Measurements from ENCODE around the gene CTNNBL1.
"Not testable (repeated sequence)": the region's sequence is repeated elsewhere in the genome, so short reads cannot be mapped to it uniquely, and the experiment has no call there.

The CTNNBL1 gene

DNA sequence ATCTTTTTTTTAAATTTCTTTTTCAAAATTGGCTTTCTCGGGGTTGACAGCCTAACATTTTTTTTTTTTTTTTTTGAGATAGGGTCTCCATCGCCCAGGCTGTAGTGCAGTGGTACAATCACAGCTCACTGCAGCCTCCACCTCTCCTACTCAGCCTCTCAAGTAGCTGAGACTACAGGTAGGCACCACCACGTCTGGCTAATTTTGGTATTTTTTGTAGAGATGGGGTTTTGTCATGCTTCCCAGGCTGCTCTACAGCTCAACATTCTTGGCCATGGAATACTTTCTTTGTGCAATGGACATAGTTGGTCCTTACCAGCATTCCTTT, 6.4 kb upstream of the CTNNBL1 start:
- no peaks in the 10 kb centered on the region for H3K9me3 Mint-ChIP-seq
- no peaks in the 10 kb centered on the region for H3K4me1 Mint-ChIP-seq (ENCODE audit: low read depth in 2 of 2)
- ATAC-seq (replicated peaks) (no peak), DNase-seq (no peak)
- no peaks in the 10 kb centered on the region for H3K36me3 Mint-ChIP-seq (ENCODE audit: insufficient read depth)
- no peak overlapping the region for H3K4me3 Mint-ChIP-seq
- no peak overlapping the region for H3K27ac Mint-ChIP-seq
- peaks cover 24 to 48% of the 10 kb centered on the region in 2 donors for H3K27me3 Mint-ChIP-seq

DNA sequence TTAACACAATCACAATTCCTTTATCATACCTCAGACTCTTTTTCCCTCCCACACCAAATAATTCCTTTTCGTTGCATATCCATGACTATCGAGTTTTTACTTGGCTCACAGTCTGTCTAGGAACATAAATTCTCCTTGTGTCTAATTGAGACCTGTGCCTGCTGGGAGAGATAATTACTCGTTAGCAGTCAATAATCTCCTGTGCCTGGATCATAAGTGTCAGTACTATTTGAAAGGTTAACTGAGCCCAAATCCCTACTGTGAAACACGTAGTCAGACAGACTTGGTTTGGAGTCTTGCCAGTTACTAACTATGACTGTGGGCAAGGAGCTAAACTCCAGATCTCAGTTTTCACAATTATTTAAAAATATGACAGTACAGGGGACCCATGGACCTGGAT, 5.7 kb upstream of the CTNNBL1 start:
- Mint-ChIP-seq H3K27me3 (peaks cover 24 to 44% of the 10 kb centered on the region in 2 donors), H3K9me3 (no peaks in the 10 kb centered on the region), H3K4me1 (ENCODE audit: low read depth in 2 of 2) (no peaks in the 10 kb centered on the region), H3K4me3 (no peak overlapping the region), H3K36me3 (ENCODE audit: insufficient read depth) (no peaks in the 10 kb centered on the region), H3K27ac (no peak overlapping the region)
- no peak for DNase-seq
- no peak for ATAC-seq (replicated peaks)

DNA sequence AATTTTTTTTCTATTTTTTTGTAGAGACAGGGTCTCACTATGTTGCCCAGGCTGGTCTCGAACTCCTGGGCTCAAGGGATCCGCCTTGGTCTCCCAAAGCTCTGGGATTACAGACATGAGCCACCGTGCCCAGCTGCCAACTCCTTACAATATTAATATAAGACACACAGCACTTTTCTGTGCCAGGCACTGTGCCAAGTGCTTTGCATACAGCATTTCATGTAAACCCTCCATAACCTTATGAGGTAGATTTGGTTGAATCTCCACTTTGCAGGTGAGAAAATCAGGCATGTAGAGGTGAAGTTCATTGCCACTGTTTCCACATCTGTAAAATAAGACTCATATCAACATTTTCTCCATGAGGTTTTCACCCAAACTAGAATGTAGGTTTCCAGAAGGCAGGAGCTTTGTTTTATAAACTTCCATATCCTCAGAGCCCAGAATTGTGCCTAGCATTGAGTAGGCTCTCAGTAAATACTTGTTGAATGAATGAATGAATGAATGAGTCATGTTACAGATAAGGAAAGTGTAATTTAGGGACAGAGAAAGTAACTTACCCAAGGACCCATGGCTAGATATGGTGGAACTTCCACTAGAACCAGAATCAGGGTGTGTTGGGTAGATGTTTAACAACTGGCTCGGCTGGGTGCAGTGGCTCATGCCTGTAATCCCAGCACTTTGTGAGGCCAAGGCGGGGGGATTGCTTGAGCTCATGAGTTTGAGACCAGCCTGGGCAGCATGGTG, 3.0 kb upstream of the CTNNBL1 start:
- ATAC-seq (replicated peaks) (no peak), DNase-seq (no peak)
- Mint-ChIP-seq H3K27me3 (peaks cover 17 to 32% of the 10 kb centered on the region in 2 donors), H3K27ac (no peak overlapping the region), H3K4me3 (no peak overlapping the region), H3K36me3 (ENCODE audit: insufficient read depth) (peaks cover 13% of the 10 kb centered on the region), H3K9me3 (no peaks in the 10 kb centered on the region), H3K4me1 (ENCODE audit: low read depth in 2 of 2) (peaks cover 13 to 18% of the 10 kb centered on the region in 2 donors)

DNA sequence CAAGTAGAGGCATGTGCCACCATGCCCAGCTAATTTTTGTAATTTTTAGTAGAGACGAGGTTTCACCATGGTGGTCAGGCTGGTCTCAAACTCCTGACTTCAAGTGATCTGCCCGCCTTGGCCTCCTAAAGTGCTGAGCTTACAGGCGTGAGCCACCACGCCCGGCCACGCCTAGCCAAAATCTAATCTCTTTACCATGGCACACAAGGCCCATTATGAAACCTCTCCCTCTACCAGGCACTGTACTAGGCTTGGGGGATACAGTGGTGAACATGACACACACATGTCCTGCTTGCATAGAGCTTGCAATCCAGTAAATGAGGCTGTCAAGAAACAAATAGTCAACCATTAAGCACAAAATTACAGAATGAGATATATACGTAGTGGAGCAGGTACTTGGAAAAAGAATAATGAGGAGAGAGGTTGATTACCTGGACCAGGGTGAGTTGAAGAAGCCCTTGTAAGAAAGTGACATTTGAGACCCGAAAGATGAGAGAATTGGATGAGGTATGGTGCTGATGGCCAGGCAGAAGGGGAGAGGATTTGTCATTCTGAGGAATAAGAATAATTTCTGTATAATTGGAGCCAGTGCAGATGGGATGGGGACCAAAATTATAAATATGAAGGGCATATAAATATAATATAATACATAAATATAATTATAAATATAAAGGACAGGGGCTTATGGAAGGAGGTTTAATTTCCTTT, 1.2 kb upstream of the CTNNBL1 start:
- H3K27me3 Mint-ChIP-seq, result peaks cover 17 to 26% of the 10 kb centered on the region in 2 donors
- ATAC-seq (replicated peaks) (no peak), DNase-seq (no peak)
- H3K27ac Mint-ChIP-seq, result no peak overlapping the region
- H3K4me1 Mint-ChIP-seq (ENCODE audit: low read depth in 2 of 2), result peaks cover 20 to 28% of the 10 kb centered on the region in 2 donors
- H3K9me3 Mint-ChIP-seq, result no peaks in the 10 kb centered on the region
- H3K4me3 Mint-ChIP-seq, result peak overlapping the region; percentile 94 to 99
- peaks cover 13% of the 10 kb centered on the region for H3K36me3 Mint-ChIP-seq (ENCODE audit: insufficient read depth)

DNA sequence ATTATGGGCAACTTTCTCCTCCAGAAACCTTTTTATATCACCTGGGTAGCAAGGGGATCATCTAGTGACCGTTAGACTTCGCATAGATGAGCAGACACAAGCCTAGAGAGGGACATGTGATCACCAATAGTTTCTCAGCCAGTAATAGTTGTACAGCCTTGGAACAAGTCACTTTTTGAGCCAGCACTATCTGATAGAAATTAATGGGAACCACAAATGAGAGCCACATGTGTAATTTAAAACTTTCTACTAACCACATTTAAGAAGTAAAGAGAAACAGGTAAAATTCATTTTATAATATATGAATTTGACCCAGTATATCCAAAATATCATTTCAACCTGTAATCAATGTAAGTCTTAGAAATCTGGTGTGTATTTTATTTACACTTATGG, 592 bp upstream of the CTNNBL1 start:
- Mint-ChIP-seq H3K27ac (peak overlapping the region; percentile 94 to 98), H3K27me3 (peaks cover 17 to 26% of the 10 kb centered on the region in 2 donors), H3K36me3 (ENCODE audit: insufficient read depth) (peaks cover 13% of the 10 kb centered on the region), H3K9me3 (no peaks in the 10 kb centered on the region), H3K4me3 (peak overlapping the region; percentile 94 to 99), H3K4me1 (ENCODE audit: low read depth in 2 of 2) (peaks cover 20 to 28% of the 10 kb centered on the region in 2 donors)
- DNase-seq (no peak), ATAC-seq (replicated peaks) (no peak)

DNA sequence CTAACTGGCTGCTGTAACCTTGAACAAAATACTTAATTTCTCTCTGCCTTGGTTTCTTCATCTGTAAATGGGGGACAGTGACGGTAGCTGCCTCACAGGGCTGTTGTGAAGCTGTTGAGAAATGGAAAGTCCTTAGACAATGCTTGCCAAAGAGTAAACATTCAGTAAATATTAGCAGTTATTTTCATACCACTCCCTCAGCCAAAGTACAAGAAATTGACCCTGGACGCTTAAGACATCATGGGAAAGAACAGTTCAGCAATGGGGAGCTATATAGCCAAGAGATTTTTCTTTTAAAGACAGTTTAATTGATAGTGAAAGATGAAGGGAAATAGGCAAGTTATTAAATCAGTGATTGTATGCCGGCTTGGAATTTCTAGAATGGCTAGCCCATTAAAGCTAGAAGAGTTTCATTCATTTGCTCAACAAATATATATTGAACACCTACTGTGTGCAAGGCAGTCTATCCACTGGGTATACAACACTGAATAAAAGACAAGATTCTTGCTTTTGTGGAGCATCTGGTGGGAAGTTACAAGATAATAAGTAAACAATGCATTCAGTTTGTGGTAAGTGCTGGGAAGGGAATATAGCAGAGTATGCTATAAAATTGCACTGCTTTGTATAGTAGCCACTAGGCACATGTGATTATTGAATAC, 2.0 kb downstream of the CTNNBL1 start:
- Mint-ChIP-seq H3K4me3 (peak overlapping the region in 1 of 2 donors; percentile 15), H3K36me3 (ENCODE audit: insufficient read depth) (peaks cover 13% of the 10 kb centered on the region), H3K27ac (no peak overlapping the region), H3K9me3 (no peaks in the 10 kb centered on the region), H3K4me1 (ENCODE audit: low read depth in 2 of 2) (peaks cover 23 to 46% of the 10 kb centered on the region in 2 donors), H3K27me3 (peaks cover 5% of the 10 kb centered on the region in 2 donors)
- ATAC-seq (replicated peaks), result no peak
- no peak for DNase-seq

DNA sequence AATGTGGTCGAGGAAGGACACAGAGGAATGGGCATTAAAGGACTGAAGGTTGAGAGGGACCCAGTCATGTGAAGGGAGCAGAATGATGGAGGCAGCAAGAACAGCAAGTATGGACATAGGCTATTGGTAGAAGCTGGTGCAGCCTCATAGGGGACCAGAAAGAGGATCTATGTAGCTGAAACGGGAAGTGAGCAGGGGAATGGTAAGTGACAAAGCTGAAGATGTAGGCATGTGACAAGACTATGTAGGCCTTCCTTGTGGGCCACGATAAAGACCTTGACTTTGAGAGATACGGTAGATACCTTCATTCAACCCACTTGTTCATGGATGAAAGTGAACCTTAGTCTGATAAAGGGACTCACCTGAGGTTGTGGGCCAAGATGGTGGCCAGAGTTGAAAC, 3.5 kb downstream of the CTNNBL1 start:
- Mint-ChIP-seq H3K9me3 (no peaks in the 10 kb centered on the region), H3K27me3 (no peaks in the 10 kb centered on the region), H3K4me1 (ENCODE audit: low read depth in 2 of 2) (peaks cover 23 to 46% of the 10 kb centered on the region in 2 donors), H3K4me3 (no peak overlapping the region), H3K36me3 (ENCODE audit: insufficient read depth) (peaks cover 13% of the 10 kb centered on the region), H3K27ac (peak overlapping the region in 1 of 2 donors; percentile 19)
- ATAC-seq (replicated peaks) (no peak), DNase-seq (no peak)

DNA sequence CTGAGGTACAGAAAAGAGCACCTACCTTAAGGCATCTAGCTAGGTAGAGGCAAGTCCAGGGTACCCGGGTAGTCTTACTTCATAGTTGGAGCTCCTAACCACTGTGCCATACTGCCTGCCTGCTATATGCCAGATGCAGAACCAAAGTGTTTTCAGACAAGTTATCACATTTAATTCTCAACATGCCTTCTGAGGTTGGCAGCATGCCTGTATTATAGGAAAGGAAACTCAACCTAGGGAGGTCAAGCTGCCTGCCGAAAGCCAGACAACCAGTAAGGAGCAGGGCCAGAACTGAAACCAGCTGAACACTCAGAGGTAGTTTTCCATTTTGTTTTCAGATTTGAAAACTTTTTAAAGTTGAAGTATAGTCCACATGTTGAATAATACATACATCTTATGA, 5.4 kb downstream of the CTNNBL1 start:
- Mint-ChIP-seq H3K27ac (no peak overlapping the region), H3K9me3 (no peaks in the 10 kb centered on the region), H3K27me3 (no peaks in the 10 kb centered on the region), H3K4me3 (no peak overlapping the region), H3K36me3 (ENCODE audit: insufficient read depth) (peaks cover 7% of the 10 kb centered on the region), H3K4me1 (ENCODE audit: low read depth in 2 of 2) (peaks cover 20 to 40% of the 10 kb centered on the region in 2 donors)
- DNase-seq, result no peak
- no peak for ATAC-seq (replicated peaks)

DNA sequence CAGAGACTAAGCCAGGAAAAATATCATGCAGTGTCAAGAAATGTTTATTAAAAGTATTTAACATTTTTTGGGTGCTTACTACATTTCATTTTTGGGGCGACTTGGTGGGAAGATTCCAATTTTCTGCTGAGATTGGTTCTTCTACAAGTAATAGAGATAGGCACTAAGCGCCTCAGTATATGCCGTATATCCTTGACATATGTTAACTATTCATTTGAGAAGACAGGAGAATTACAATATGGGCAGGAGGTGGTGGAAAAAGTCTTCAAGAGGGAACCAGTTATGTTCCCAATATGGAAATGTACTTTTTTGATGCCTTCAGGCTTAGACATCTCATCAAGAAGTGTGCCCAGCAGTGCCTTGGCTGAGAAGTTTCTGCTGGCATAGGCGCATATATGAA, 6.5 kb downstream of the CTNNBL1 start:
- H3K27ac Mint-ChIP-seq, result no peak overlapping the region
- no peaks in the 10 kb centered on the region for H3K9me3 Mint-ChIP-seq
- no peak overlapping the region for H3K4me3 Mint-ChIP-seq
- H3K4me1 Mint-ChIP-seq (ENCODE audit: low read depth in 2 of 2), result peaks cover 16 to 40% of the 10 kb centered on the region in 2 donors
- ATAC-seq (replicated peaks) (no peak), DNase-seq (no peak)
- H3K36me3 Mint-ChIP-seq (ENCODE audit: insufficient read depth), result peaks cover 2% of the 10 kb centered on the region
- no peaks in the 10 kb centered on the region for H3K27me3 Mint-ChIP-seq

DNA sequence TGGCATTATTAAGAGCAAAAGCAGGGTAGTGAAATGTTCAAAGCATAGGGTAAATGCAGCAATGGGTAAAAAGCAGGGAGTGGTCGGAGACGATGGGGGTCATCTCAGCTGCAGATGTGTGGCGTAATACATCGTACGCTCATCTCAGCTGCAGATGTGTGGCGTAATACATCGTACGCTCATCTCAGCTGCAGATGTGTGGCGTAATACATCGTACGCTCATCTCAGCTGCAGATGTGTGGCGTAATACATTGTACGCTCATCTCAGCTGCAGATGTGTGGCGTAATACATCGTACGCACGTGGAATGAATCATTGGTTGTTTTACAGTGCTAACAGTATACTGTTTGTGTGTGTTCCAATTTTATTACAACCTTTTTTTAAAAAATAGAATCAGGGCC, 7.8 kb downstream of the CTNNBL1 start:
- not testable (repeated sequence) for H3K4me3 Mint-ChIP-seq; H3K9me3 Mint-ChIP-seq; ATAC-seq (replicated peaks); H3K27me3 Mint-ChIP-seq; DNase-seq; H3K27ac Mint-ChIP-seq; H3K36me3 Mint-ChIP-seq (ENCODE audit: insufficient read depth)
- H3K4me1 Mint-ChIP-seq (ENCODE audit: low read depth in 2 of 2), result peaks cover 13 to 40% of the 10 kb centered on the region in 2 donors

DNA sequence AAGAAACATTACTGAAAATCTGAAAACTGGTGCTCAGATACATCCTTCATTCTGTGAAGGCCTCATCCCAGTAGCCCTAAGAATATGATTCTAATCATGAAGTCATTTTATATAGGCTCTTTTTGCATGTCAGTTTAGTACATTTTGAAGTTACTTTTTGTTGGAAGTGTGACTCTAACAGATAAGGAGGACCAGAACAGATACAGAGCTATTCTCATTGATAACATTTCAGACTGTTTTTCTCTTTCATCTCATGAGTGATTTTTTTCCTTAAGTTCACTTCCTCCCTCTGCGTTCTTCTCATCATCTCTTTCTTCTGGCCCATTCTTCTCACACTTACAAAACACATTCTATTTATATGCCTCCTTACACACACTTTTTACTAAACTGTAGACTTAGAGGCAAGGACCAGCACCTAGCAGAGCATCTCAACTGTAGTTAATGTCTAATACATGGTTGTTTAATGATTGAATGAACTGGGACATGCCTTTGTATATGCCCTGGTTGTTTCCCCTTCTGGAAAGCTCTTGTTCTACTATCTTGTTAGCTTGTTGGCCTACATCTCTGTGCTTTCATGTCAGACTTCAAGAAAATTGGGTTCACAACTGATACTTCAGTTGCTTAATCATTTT, 8.7 kb downstream of the CTNNBL1 start:
- Mint-ChIP-seq H3K36me3 (ENCODE audit: insufficient read depth) (peaks cover 2% of the 10 kb centered on the region), H3K4me1 (ENCODE audit: low read depth in 2 of 2) (peaks cover 8 to 37% of the 10 kb centered on the region in 2 donors), H3K27me3 (no peaks in the 10 kb centered on the region), H3K4me3 (no peak overlapping the region), H3K27ac (no peak overlapping the region), H3K9me3 (no peaks in the 10 kb centered on the region)
- no peak for DNase-seq
- ATAC-seq (replicated peaks), result no peak

DNA sequence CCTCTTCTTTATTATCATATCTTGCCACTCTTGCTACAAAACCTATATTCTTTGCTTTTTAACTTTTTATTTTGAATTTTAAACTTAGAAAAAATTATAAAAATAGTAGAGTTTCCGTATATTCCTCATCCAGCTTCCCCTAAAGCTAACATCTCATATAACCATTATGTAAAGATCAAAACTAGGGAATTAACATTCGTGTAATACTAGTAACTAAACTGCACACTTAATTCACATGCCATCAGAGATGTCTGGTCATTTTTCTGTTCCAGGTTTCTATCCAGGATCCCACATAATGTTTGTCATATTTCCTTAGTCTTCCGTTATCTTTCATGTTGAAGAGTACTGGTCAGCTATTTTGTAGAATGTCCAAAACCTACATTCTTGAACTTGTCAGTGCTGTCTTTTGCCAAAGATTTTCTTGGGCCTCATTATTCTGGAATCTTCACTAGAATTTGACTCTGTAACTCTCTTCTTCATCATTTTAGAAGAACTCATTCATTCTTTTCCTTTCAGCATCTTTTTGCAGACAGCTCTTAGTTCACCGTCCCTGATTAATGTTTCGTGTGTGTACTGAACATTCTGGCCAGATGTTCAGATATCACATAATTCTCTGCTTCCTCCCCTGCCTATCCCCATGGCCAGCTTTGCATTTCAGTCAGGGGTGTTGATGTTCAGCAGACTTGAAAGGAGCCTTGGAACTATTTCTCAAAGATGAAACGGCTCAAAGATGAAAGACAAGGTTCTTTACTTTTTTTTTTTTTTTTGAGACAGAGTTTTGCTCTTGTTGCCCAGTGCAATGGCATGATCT, 9.4 kb downstream of the CTNNBL1 start:
- no peaks in the 10 kb centered on the region for H3K9me3 Mint-ChIP-seq
- H3K4me1 Mint-ChIP-seq (ENCODE audit: low read depth in 2 of 2), result peaks cover 12 to 42% of the 10 kb centered on the region in 2 donors
- peaks cover 2% of the 10 kb centered on the region for H3K36me3 Mint-ChIP-seq (ENCODE audit: insufficient read depth)
- H3K27me3 Mint-ChIP-seq, result no peaks in the 10 kb centered on the region
- H3K27ac Mint-ChIP-seq, result no peak overlapping the region
- H3K4me3 Mint-ChIP-seq, result no peak overlapping the region
- ATAC-seq (replicated peaks) (no peak), DNase-seq (no peak)

DNA sequence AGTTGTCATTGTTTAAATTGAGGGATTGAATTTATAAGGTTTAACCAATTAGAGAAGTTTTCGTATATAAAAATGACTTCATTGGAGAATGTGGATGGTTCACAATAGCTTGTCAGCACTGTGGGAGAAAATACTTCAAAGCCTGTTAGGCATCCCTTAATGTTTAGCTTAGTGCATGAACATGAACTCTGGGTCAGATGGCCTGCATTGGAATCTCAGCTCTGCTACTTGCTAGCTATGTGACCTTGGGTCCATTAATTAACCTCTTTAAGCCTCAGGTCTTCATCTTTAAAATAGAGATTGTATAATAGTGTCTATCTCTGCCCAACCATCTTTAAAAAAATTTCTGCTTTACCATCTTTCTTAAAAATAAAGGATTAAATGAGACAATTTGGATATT, 11.1 kb downstream of the CTNNBL1 start:
- no peak overlapping the region for H3K4me3 Mint-ChIP-seq
- DNase-seq, result no peak
- no peak for ATAC-seq (replicated peaks)
- no peak overlapping the region for H3K27ac Mint-ChIP-seq
- H3K4me1 Mint-ChIP-seq (ENCODE audit: low read depth in 2 of 2), result peaks cover 13 to 40% of the 10 kb centered on the region in 2 donors
- peaks cover 2% of the 10 kb centered on the region for H3K36me3 Mint-ChIP-seq (ENCODE audit: insufficient read depth)
- no peaks in the 10 kb centered on the region for H3K9me3 Mint-ChIP-seq
- H3K27me3 Mint-ChIP-seq, result no peaks in the 10 kb centered on the region
